ENCODE data around the gene HLA-DQA2. TPM values are rescaled to one million over a fixed set of nuclear protein-coding genes. Genes with fewer than 3 reads are reported as not detected.

Gene HLA-DQA2
- total and polyA plus RNA-seq, 8 donors, result 0.09 to 6.0 (median 0.20) TPM; not detected in 3

DNA sequence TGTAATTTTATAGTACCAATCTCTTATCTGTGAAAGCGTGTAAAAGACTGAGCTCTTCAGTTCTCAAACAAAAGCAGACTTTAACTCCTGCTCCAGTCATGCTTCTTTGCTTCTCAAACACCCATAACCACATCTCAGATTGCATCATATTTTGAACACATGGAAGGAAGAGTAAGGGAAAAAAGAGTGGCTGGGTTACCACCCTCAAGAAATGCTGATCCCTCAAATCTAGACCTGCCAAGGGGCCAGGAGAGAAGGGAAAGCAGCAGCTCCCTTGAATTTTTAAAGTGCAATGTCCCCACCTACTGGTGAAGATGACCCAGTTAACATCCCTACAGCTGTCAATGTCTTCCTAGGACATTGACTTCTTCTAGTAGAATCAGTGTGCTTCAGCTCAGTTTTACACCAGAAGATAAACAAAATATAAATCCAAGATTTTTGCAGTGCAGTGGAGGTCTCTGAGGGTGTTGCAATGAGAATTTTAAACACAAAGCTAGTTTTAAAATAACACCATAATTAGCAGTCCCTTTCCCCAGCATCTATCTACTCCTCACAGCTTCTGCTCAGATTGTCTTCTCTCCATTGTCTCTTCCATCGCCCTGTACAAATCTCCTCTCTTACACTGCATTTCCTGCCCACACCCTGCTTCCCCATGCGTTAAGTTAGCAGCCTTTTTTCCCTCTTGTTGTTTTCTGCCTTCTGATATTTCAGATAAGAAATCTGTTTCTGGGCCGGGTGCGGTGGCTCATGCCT lies 44.8 kb downstream of the HLA-DQA2 start:
- no peaks in the 10 kb centered on the region for H3K4me1 ChIP-seq
- H3K27me3 ChIP-seq, result peaks cover 0 to 3% (median 0%) of the 10 kb centered on the region in 4 donors
- H3K4me3 ChIP-seq, result no peak overlapping the region
- no peak for FAIRE-seq
- TF ChIP-seq, protein P1, sequence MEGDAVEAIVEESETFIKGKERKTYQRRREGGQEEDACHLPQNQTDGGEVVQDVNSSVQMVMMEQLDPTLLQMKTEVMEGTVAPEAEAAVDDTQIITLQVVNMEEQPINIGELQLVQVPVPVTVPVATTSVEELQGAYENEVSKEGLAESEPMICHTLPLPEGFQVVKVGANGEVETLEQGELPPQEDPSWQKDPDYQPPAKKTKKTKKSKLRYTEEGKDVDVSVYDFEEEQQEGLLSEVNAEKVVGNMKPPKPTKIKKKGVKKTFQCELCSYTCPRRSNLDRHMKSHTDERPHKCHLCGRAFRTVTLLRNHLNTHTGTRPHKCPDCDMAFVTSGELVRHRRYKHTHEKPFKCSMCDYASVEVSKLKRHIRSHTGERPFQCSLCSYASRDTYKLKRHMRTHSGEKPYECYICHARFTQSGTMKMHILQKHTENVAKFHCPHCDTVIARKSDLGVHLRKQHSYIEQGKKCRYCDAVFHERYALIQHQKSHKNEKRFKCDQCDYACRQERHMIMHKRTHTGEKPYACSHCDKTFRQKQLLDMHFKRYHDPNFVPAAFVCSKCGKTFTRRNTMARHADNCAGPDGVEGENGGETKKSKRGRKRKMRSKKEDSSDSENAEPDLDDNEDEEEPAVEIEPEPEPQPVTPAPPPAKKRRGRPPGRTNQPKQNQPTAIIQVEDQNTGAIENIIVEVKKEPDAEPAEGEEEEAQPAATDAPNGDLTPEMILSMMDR (IDR thresholded peaks at IDR 0.05), result peak in 3 of 4 donors; percentile 17 to 24 (median 22)
- ATAC-seq, result peak in 3 of 4 donors; percentile 74 to 94 (median 87)
- peak in 2 of 6 donors; percentile 16 to 30 for DNase-seq
- 26 to 29% methylated on average over 5 of the region's 5 CpGs for WGBS, 2 donors
- intact Hi-C loops (cut with DNase I), result loop anchor here in 1 of 3 donors (5.0 kb wide), 1 partner anchor 369 kb away; no protein-coding TSS in a partner anchor
- no peak overlapping the region for H3K27ac ChIP-seq
- H3K9me3 ChIP-seq, result no peaks in the 10 kb centered on the region
- H3K36me3 ChIP-seq, result no peaks in the 10 kb centered on the region

DNA sequence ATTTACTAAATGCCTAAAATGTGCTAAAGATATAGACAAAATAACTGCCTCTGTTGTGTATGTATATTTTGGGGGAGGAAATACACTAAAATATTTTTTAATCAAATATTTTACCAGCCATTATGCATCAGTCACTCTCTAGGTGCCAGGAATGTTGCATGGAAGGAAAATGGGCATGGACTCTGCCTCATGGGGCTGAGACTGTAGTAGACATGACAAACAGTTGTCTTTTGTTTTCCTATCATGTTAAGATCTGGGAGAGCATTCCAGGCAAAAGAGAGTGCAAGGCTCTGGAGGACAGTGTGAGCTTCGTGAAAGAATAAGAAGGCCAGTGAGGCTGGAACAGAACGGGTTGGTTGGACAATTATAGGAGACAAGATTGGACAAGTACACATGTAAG lies 49.1 kb downstream of the HLA-DQA2 start:
- no peak for FAIRE-seq
- intact Hi-C loops (cut with DNase I), result loop anchor here in 2 of 3 donors (10.0 kb wide), 2 partner anchors 366 to 546 kb away; no protein-coding TSS in a partner anchor
- 32 to 37% methylated on average over 2 of the region's 2 CpGs for WGBS, 2 donors
- no peak for ATAC-seq
- H3K27ac ChIP-seq, result no peak overlapping the region
- H3K27me3 ChIP-seq, result peaks cover 0 to 13% (median 2%) of the 10 kb centered on the region in 4 donors
- DNase-seq, result no peak
- H3K36me3 ChIP-seq, result no peaks in the 10 kb centered on the region
- H3K4me1 ChIP-seq, result no peaks in the 10 kb centered on the region
- H3K4me3 ChIP-seq, result no peak overlapping the region
- TF ChIP-seq, protein P1 (IDR thresholded peaks at IDR 0.05), result no peak
- no peaks in the 10 kb centered on the region for H3K9me3 ChIP-seq

DNA sequence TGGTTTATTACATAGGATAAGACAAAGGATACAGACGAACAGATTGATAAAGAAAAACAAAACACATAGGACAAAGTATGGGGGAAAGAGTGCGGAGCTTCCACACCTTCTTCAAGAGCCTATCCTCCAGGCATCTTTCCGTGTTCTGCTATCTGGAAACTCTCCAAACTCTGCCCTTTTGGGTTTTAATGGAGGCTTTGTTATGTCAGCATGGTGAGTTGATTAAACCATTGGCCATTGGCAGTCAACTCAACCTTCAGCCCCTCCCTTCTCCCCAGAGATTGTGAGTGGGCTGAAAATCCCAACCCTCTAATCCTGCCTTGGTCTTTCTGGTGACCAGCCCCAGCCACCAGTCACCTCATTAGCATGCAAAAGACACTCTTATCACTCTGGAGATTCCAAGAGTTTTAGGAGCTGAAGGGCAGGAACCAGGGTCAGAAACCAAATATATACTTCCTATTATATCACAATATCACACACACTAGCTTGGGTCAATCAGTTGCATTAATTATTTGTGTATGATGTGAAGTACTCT lies 51.8 kb downstream of the HLA-DQA2 start:
- ATAC-seq (no peak), FAIRE-seq (no peak), DNase-seq (no peak)
- TF ChIP-seq, protein P1 (IDR thresholded peaks at IDR 0.05), result no peak
- Histone ChIP-seq H3K27ac (no peak overlapping the region), H3K4me1 (no peaks in the 10 kb centered on the region), H3K27me3 (peaks cover 0 to 10% (median 2%) of the 10 kb centered on the region in 4 donors), H3K9me3 (no peaks in the 10 kb centered on the region), H3K36me3 (no peaks in the 10 kb centered on the region), H3K4me3 (no peak overlapping the region)
- 57 to 60% methylated on average over 3 of the region's 3 CpGs for WGBS, 2 donors
- intact Hi-C loops (cut with DNase I), result loop anchor here in 2 of 3 donors (10.0 kb wide), 2 partner anchors 368 to 548 kb away; no protein-coding TSS in a partner anchor

DNA sequence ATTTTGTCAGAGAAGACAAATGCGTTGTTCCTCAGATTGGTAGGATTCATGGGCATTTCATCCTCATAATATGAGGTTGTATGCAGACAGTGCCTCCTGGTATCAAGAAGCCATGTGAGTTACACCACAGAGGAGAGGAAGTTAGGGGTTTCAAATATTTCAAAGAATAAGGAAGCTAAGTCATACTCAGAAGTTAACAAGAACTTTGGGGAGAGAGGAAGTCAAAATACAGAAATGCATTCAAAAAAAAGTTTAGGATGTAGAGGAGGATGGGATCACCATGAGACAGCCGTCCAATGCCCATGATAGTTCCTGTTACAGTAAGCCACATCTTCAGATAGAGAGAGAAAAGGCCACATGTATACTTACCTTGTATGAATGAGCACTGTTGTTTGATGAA lies 53.3 kb downstream of the HLA-DQA2 start:
- Histone ChIP-seq H3K9me3 (no peaks in the 10 kb centered on the region), H3K4me1 (no peaks in the 10 kb centered on the region), H3K27me3 (peaks cover 0 to 14% (median 2%) of the 10 kb centered on the region in 4 donors), H3K4me3 (no peak overlapping the region), H3K27ac (no peak overlapping the region), H3K36me3 (no peaks in the 10 kb centered on the region)
- peak in 2 of 4 donors; percentile 39 to 58 for ATAC-seq
- WGBS, 2 donors, result 19 to 50% methylated on average over 2 of the region's 2 CpGs
- DNase-seq, result no peak
- FAIRE-seq, result no peak
- TF ChIP-seq, protein P1 (IDR thresholded peaks at IDR 0.05), result no peak
- intact Hi-C loops (cut with DNase I), result loop anchor here in 2 of 3 donors (10.0 kb wide), 2 partner anchors 370 to 550 kb away; no protein-coding TSS in a partner anchor

Small RNAs within 50 kb of the gene (microRNA-seq; reads per million reads assigned to microRNA genes)
- gene MIR3135B, result 0 reads per million in 2 donors

Other genes with a start within 250 kb of the HLA-DQA2 start
- 10 to 100 TPM in 2 of 6 donors, 1 to 10 TPM in 3, under 1 TPM in 1; 0.38 to 42.9 (median 8.2) TPM for gene HLA-DRB5, start 211.1 kb upstream of the HLA-DQA2 start, total RNA-seq
- not detected for gene HLA-DRB5, start 211.1 kb upstream of the HLA-DQA2 start, polyA plus RNA-seq
- 100 to 1,000 TPM in 1 of 6 donors, 10 to 100 TPM in 4, 1 to 10 TPM in 1; 9.3 to 165 (median 23.5) TPM for gene HLA-DRB1, start 151.5 kb upstream of the HLA-DQA2 start, total RNA-seq
- gene HLA-DRB1, start 151.5 kb upstream of the HLA-DQA2 start, polyA plus RNA-seq, result 10 to 100 TPM in 1 of 2 donors, 1 to 10 TPM in 1; 9.8 to 20.2 TPM
- 10 to 100 TPM in 2 of 6 donors, 1 to 10 TPM in 4; 1.1 to 66.1 (median 5.0) TPM for gene HLA-DQA1, start 104.0 kb upstream of the HLA-DQA2 start, total RNA-seq
- gene HLA-DQA1, start 104.0 kb upstream of the HLA-DQA2 start, polyA plus RNA-seq, result 1 to 10 TPM; 1.2 to 4.5 TPM
- 10 to 100 TPM in 1 of 6 donors, 1 to 10 TPM in 4, under 1 TPM in 1; 0.63 to 17.6 (median 3.3) TPM for gene HLA-DQB1, start 74.7 kb upstream of the HLA-DQA2 start, total RNA-seq
- 10 to 100 TPM; 22.8 to 24.7 TPM for gene HLA-DQB1, start 74.7 kb upstream of the HLA-DQA2 start, polyA plus RNA-seq
- 1 to 10 TPM in 2 of 6 donors, under 1 TPM in 3, not detected in 1; 0.35 to 3.8 (median 0.47) TPM for gene HLA-DQB2, start 22.1 kb downstream of the HLA-DQA2 start, total RNA-seq
- not detected for gene HLA-DQB2, start 22.1 kb downstream of the HLA-DQA2 start, polyA plus RNA-seq
- under 1 TPM in 2 of 6 donors, not detected in 4; 0.21 to 0.87 TPM for gene HLA-DOB, start 75.6 kb downstream of the HLA-DQA2 start, total RNA-seq
- under 1 TPM; 0.38 to 0.53 TPM for gene HLA-DOB, start 75.6 kb downstream of the HLA-DQA2 start, polyA plus RNA-seq
- 10 to 100 TPM in 4 of 6 donors, 1 to 10 TPM in 2; 5.0 to 23.1 (median 12.2) TPM for gene TAP2, start 97.3 kb downstream of the HLA-DQA2 start, total RNA-seq
- 10 to 100 TPM in 1 of 2 donors, 1 to 10 TPM in 1; 8.8 to 16.9 TPM for gene TAP2, start 97.3 kb downstream of the HLA-DQA2 start, polyA plus RNA-seq
- 10 to 100 TPM in 5 of 6 donors, 1 to 10 TPM in 1; 7.4 to 40.2 (median 11.8) TPM for gene PSMB8, start 102.7 kb downstream of the HLA-DQA2 start, total RNA-seq
- 10 to 100 TPM; 27.9 to 35.2 TPM for gene PSMB8, start 102.7 kb downstream of the HLA-DQA2 start, polyA plus RNA-seq
- gene TAP1, start 112.3 kb downstream of the HLA-DQA2 start, total RNA-seq, result 10 to 100 TPM in 5 of 6 donors, 1 to 10 TPM in 1; 7.8 to 32.1 (median 11.6) TPM
- 10 to 100 TPM; 18.8 to 28.5 TPM for gene TAP1, start 112.3 kb downstream of the HLA-DQA2 start, polyA plus RNA-seq
- 10 to 100 TPM in 2 of 6 donors, 1 to 10 TPM in 4; 5.1 to 18.1 (median 5.8) TPM for gene PSMB9, start 112.8 kb downstream of the HLA-DQA2 start, total RNA-seq
- 10 to 100 TPM in 1 of 2 donors, 1 to 10 TPM in 1; 8.3 to 13.7 TPM for gene PSMB9, start 112.8 kb downstream of the HLA-DQA2 start, polyA plus RNA-seq
- 10 to 100 TPM in 2 of 6 donors, 1 to 10 TPM in 4; 1.9 to 42.6 (median 4.3) TPM for gene HLA-DMB, start 199.6 kb downstream of the HLA-DQA2 start, total RNA-seq
- 1 to 10 TPM; 2.7 to 6.2 TPM for gene HLA-DMB, start 199.6 kb downstream of the HLA-DQA2 start, polyA plus RNA-seq
- gene HLA-DMA, start 211.7 kb downstream of the HLA-DQA2 start, total RNA-seq, result 10 to 100 TPM in 4 of 6 donors, 1 to 10 TPM in 2; 6.8 to 72.9 (median 17.0) TPM
- gene HLA-DMA, start 211.7 kb downstream of the HLA-DQA2 start, polyA plus RNA-seq, result 10 to 100 TPM; 25.0 to 34.0 TPM
- 10 to 100 TPM; 50.5 to 98.4 (median 80.2) TPM for gene BRD2, start 227.2 kb downstream of the HLA-DQA2 start, total RNA-seq
- 100 to 1,000 TPM in 1 of 2 donors, 10 to 100 TPM in 1; 94.3 to 128 TPM for gene BRD2, start 227.2 kb downstream of the HLA-DQA2 start, polyA plus RNA-seq

All from pancreas (tissue), 10 donors.